Spleen (tissue), 11 donors: ENCODE measurements around the gene XYLT1. TPM values are rescaled to one million over a fixed set of nuclear protein-coding genes. Genes with fewer than 3 reads are reported as not detected.

Source experiments
- DNase-seq: peaks from one replicate; pipeline ENCODE4 v3.0.0-alpha.2; 2020
- H3K27ac ChIP-seq, 8 donors: fragments of 200-600 bp; sonication (generic) in 7 of 8; 1 replicate in 4 of 8; 2 replicates in 4 of 8; pipeline versions ENCODE4 v1.5.0 to v1.8.0; 2016 to 2021; ENCODE audit warnings: inconsistent platforms in 4 of 8, mild to moderate bottlenecking in 4 of 8, moderate library complexity in 1 of 8
- H3K27me3 ChIP-seq, 7 donors: fragments of 200-600 bp; sonication (generic) in 6 of 7; replicated peaks in 1 of 7; 1 replicate in 4 of 7; 2 replicates in 3 of 7; pipeline versions ENCODE4 v1.5.0 to v1.8.0; 2016 to 2021; ENCODE audit warnings: inconsistent platforms in 3 of 7, mild to moderate bottlenecking in 1 of 7
- H3K36me3 ChIP-seq, 6 donors: fragments of 200-600 bp; sonication (generic) in 5 of 6; 1 replicate in 4 of 6; 2 replicates in 2 of 6; pipeline versions ENCODE4 v1.5.0 to v1.8.0; 2016 to 2021; ENCODE audit warnings: inconsistent platforms in 2 of 6
- H3K4me1 ChIP-seq, 6 donors: fragments of 200-600 bp; sonication (generic) in 5 of 6; 1 replicate in 3 of 6; 2 replicates in 3 of 6; pipeline versions ENCODE4 v1.5.0 to v1.8.0; 2016 to 2021; ENCODE audit warnings: inconsistent platforms in 3 of 6
- H3K4me3 ChIP-seq, 8 donors: fragments of 200-600 bp; sonication (generic) in 7 of 8; 1 replicate in 4 of 8; 2 replicates in 4 of 8; pipeline versions ENCODE4 v1.5.0 to v1.8.0; 2016 to 2021; ENCODE audit warnings: inconsistent platforms in 4 of 8, mild to moderate bottlenecking in 4 of 8, moderate library complexity in 2 of 8
- H3K9me3 ChIP-seq, 8 donors: fragments of 200-600 bp; sonication (generic) in 7 of 8; 1 replicate in 4 of 8; 2 replicates in 4 of 8; pipeline versions ENCODE4 v1.5.0 to v1.8.0; 2016 to 2021; ENCODE audit warnings: inconsistent platforms in 4 of 8
- CTCF ChIP-seq, 11 experiments: fragments of 200-600 bp in 7 of 11; fragments of 450-650 bp in 4 of 11; sonication (generic) in 4 of 11; IDR thresholded peaks in 8 of 11; conservative IDR thresholded peaks in 3 of 11; 1 replicate in 7 of 11; 2 replicates in 4 of 11; pipeline versions ENCODE4 v1.4.0 to v1.8.0; 2016 to 2021; ENCODE audit warnings: antibody characterized with exemption in 11 of 11, inconsistent platforms in 4 of 11, mild to moderate bottlenecking in 1 of 11
- POLR2A ChIP-seq, 3 donors: fragments of 450-650 bp; IDR thresholded peaks; one replicate each; pipeline ENCODE4 v1.5.1; 2017; ENCODE audit warnings: antibody characterized with exemption in 3 of 3, mild to moderate bottlenecking in 1 of 3
- POLR2AphosphoS5 ChIP-seq, 3 donors: sonication (generic); formaldehyde crosslinking; IDR thresholded peaks; one replicate each; pipeline ENCODE4 v1.5.1; 2017; ENCODE audit warnings: antibody characterized with exemption in 3 of 3
- WGBS, 5 donors: extraction: QIAGEN DNeasy Blood & Tissue Kit in 3 of 5; methylation state at CpG; one replicate each; pipeline versions ENCODE4 v1.1.5 to v1.1.7; 2013 to 2018; 5-methylcytosine and 5-hydroxymethylcytosine counted together
- intact Hi-C: fragments of 100-400 bp; cut with DNase I; formaldehyde crosslinking; loops from one replicate; pipeline ENCODE4 v1.15.0; 2023; ENCODE audit warnings: low total_unique reads
- polyA plus RNA-seq, 3 donors: library from polyadenylated mRNA; stranded (reverse); fragments of 200-250 nt; gene quantifications; one replicate each; pipeline ENCODE4 v1.2.1, GENCODE V29; 2013
- total RNA-seq, 7 donors: library from RNA; depleted of rRNA in 3 of 7; stranded (reverse); fragments of >200 nt in 3 of 7; fragmentation: NEBNext Ultra II Directional in 4 of 7; extraction: Animal tissue kit (Norgen Biotek cat#: 25700) in 4 of 7; gene quantifications; one replicate each; pipeline versions ENCODE4 v1.1.0 to v1.2.1, GENCODE V29; 2016 to 2021
- donor health status: healthy with polysubstance abuse.
- donor health status: DM: no; HTN: no; CAD: no; lungs with moderate emphysema.
- donor health status: DM: no; HTN: no; CAD: no.
- donor health status: Bipolar disorder and iron deficiency.
- donor health status: healthy.
- donor health status: DM: no; HTN: no; CAD: no.
- donor health status: DM: yes; HTN: yes; CAD: no.

Gene XYLT1
- total and polyA plus RNA-seq, 10 donors: 2.1 to 40.7 (median 23.5) TPM

GRCh38 chr16:17204206-17204605 lies 266.6 kb downstream of the XYLT1 start:
- peaks cover 0 to 25% (median 0%) of the 10 kb centered on the region in 6 donors for H3K4me1 ChIP-seq
- H3K27ac ChIP-seq: no peak overlapping the region
- 70 to 90% (median 84%) methylated on average over 2 of the region's 2 CpGs for WGBS, 5 donors
- H3K4me3 ChIP-seq: no peak overlapping the region
- peaks cover 0 to 26% (median 12%) of the 10 kb centered on the region in 6 donors for H3K36me3 ChIP-seq
- intact Hi-C loops: loop anchor here (10.0 kb wide), 1 partner anchor 271 kb away; the partner anchor contains the start of gene XYLT1
- DNase-seq: no peak
- H3K27me3 ChIP-seq: no peaks in the 10 kb centered on the region
- H3K9me3 ChIP-seq: no peaks in the 10 kb centered on the region
- no peak for TF ChIP-seq CTCF (IDR thresholded peaks at IDR 0.05 in 8 of 11, conservative IDR thresholded peaks at IDR 0.05 in 3 of 11)

GRCh38 chr16:17203424-17203823 lies 267.3 kb downstream of the XYLT1 start:
- no peak for TF ChIP-seq POLR2A (IDR thresholded peaks at IDR 0.05)
- no peak for TF ChIP-seq POLR2AphosphoS5 (IDR thresholded peaks at IDR 0.05)
- TF ChIP-seq CTCF (IDR thresholded peaks at IDR 0.05 in 8 of 11, conservative IDR thresholded peaks at IDR 0.05 in 3 of 11): no peak
- H3K9me3 ChIP-seq: no peaks in the 10 kb centered on the region

GRCh38 chr16:17199135-17199534 lies 271.6 kb downstream of the XYLT1 start:
- Histone ChIP-seq H3K36me3 (peaks cover 0 to 67% (median 32%) of the 10 kb centered on the region in 6 donors), H3K9me3 (no peaks in the 10 kb centered on the region), H3K4me3 (no peak overlapping the region), H3K27ac (no peak overlapping the region), H3K27me3 (no peaks in the 10 kb centered on the region), H3K4me1 (peaks cover 0 to 6% (median 0%) of the 10 kb centered on the region in 6 donors)
- intact Hi-C loops: no loop called here
- WGBS, 5 donors: 91 to 99% (median 92%) methylated on average over 3 of the region's 3 CpGs
- DNase-seq: no peak
- TF ChIP-seq POLR2A (IDR thresholded peaks at IDR 0.05) (no peak), CTCF (IDR thresholded peaks at IDR 0.05 in 8 of 11, conservative IDR thresholded peaks at IDR 0.05 in 3 of 11) (no peak), POLR2AphosphoS5 (IDR thresholded peaks at IDR 0.05) (no peak)

More at GRCh38 chr16:17203424-17203823, 267.3 kb downstream of the XYLT1 start:
- Histone ChIP-seq H3K4me1 (peaks cover 0 to 25% (median 0%) of the 10 kb centered on the region in 6 donors), H3K4me3 (no peak overlapping the region), H3K27me3 (no peaks in the 10 kb centered on the region), H3K36me3 (peaks cover 0 to 34% (median 13%) of the 10 kb centered on the region in 6 donors), H3K27ac (no peak overlapping the region)
- intact Hi-C loops: loop anchor here (10.0 kb wide), 1 partner anchor 271 kb away; the partner anchor contains the start of gene XYLT1
- 81 to 100% (median 89%) methylated on average over 1 of the region's 1 CpG for WGBS, 5 donors
- DNase-seq: no peak

- Histone ChIP-seq H3K27me3 (no peaks in the 10 kb centered on the region), H3K27ac (no peak overlapping the region), H3K9me3 (no peaks in the 10 kb centered on the region), H3K36me3 (peaks cover 0 to 91% (median 32%) of the 10 kb centered on the region in 6 donors), H3K4me3 (no peak overlapping the region), H3K4me1 (peaks cover 0 to 8% (median 0%) of the 10 kb centered on the region in 6 donors)
- TF ChIP-seq POLR2A (IDR thresholded peaks at IDR 0.05): no peak
- TF ChIP-seq POLR2AphosphoS5 (IDR thresholded peaks at IDR 0.05): no peak
- TF ChIP-seq CTCF (IDR thresholded peaks at IDR 0.05 in 8 of 11, conservative IDR thresholded peaks at IDR 0.05 in 3 of 11): no peak
- intact Hi-C loops: no loop called here
- WGBS, 5 donors: 83 to 96% (median 91%) methylated on average over 3 of the region's 3 CpGs
- no peak for DNase-seq
Observed at GRCh38 chr16:17196526-17196925, 274.2 kb downstream of the XYLT1 start.
